GM12872 (cell line): ENCODE data around the gene FAM234B.

Source experiments
- TF ChIP-seq, protein P1 (sequence below): IDR thresholded peaks from 3 replicates; pipeline ENCODE4 v1.5.1; 2011; ENCODE audit warnings: low read depth, mild to moderate bottlenecking, low read length, moderate library complexity; ENCODE audit not compliant: insufficient read depth

Gene FAM234B

DNA sequence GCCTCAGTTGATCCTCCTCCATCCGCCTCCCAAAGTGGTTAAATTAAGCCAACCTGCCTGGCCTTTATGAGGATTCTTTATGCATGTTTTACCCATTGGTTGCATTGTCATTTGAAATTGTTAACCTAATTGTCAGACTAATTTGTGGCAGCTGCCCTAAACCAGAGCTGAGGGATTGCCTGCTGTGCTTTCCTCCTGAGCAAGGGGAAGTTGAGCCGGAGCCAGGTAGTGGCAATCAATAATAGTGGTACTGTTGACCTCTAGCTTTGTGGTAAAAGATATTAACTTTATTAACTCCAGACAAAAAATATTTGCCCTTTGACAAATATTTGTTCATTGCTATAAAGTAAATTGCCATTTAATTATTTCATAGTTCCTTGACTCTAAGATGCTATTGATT lies 38.5 kb upstream of the FAM234B start:
- TF ChIP-seq, protein P1, sequence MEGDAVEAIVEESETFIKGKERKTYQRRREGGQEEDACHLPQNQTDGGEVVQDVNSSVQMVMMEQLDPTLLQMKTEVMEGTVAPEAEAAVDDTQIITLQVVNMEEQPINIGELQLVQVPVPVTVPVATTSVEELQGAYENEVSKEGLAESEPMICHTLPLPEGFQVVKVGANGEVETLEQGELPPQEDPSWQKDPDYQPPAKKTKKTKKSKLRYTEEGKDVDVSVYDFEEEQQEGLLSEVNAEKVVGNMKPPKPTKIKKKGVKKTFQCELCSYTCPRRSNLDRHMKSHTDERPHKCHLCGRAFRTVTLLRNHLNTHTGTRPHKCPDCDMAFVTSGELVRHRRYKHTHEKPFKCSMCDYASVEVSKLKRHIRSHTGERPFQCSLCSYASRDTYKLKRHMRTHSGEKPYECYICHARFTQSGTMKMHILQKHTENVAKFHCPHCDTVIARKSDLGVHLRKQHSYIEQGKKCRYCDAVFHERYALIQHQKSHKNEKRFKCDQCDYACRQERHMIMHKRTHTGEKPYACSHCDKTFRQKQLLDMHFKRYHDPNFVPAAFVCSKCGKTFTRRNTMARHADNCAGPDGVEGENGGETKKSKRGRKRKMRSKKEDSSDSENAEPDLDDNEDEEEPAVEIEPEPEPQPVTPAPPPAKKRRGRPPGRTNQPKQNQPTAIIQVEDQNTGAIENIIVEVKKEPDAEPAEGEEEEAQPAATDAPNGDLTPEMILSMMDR, result no peak

DNA sequence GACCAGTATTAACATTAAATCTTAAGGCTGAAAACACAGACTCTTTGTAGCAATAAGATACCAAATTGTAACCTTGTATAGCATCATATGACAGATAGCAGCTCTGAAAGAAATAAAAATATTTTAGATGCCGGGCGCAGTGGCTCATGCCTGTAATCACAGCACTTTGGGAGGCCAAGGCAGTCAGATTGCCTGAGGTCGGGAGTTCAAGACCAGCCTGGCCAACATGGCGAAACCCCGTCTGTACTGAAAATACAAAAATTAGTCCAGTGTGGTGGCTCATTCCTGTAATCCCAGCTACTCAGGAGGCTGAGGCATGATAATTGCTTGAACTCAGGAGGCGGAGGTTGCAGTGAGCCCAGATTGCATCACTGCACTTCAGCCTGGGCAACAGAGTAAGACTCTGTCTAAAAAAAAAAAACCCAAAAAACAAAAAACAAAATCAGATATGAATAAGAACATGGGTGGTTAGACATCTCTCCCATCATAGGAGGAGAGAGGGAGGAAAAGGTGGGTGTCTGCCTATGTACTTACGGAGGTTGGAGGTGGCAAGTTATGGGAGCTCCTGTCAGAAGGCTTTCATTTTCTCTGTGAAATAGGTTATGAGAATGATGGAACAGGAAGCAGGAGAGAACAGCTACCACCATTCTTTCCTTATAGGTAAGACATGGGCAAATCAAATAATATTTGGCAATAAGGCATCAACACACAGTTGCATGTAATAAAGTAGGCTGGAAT lies 36.5 kb upstream of the FAM234B start:
- TF ChIP-seq, protein P1, result no peak

DNA sequence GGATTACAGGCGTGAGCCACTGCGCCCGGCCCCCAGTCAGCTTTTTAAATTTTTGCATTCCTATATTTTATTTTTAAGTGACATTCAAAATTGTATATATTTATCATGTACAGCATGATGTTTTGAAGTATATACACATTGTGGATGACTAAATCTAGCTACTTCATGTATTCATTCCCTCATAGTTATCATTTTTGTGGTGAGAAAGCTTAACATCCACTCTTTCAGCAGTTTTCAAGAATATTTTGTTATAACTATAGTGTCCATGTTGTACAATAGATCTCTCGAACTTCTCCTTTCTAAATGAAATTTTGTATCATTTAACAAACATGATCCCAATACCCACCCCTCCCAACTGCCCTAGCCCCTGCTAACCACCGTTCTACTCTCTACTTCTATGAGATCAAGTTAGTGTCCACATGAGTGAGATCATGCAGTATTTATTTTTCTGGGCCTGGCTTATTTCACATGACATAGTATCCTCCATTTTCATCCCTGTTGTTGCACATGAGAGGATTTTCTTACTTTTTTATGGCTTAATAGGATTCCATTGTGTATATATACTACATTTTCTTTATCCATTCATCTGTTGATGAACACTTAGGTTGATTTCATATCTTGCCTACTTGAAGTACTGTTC lies 35.3 kb upstream of the FAM234B start:
- TF ChIP-seq, protein P1, result no peak

DNA sequence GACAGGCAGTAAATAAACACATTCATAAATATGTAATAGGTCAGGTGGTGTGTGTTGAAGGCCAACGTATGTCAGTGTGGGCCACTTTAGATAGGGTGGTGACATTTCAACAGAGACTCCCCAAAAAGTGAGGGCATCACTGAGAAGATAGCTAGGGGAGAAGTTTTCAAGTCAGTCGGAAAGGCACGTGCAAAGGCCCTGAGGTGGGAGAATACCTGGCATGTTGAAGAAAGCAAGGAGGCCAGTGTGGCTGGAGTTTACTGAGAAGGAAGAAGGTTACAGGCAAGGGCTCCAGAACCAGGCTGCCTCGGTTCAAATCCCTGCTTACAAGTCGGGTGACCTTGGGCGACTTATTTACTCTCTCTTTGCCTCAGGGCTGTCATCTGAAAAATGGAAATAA lies 33.1 kb upstream of the FAM234B start:
- TF ChIP-seq, protein P1, result no peak

DNA sequence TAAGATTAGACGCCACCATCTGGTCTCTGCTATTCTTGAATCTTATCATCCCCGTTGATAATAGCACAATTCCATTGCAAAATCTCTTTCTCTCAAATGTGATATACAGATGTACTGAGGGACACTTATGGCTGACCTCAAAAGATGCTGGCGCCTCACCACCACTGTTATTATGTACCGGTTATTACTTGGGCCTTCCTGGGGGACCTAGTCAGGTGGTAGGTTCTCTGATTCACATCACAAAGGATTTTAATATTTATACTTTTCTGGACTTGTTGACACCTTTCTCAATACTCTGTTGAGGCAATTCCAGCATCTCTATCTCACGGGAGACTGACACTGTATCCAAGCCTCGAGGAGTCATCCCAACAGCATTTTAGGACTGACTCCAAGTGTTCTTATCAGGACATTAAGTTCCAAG lies 21.3 kb upstream of the FAM234B start:
- TF ChIP-seq, protein P1, result no peak

DNA sequence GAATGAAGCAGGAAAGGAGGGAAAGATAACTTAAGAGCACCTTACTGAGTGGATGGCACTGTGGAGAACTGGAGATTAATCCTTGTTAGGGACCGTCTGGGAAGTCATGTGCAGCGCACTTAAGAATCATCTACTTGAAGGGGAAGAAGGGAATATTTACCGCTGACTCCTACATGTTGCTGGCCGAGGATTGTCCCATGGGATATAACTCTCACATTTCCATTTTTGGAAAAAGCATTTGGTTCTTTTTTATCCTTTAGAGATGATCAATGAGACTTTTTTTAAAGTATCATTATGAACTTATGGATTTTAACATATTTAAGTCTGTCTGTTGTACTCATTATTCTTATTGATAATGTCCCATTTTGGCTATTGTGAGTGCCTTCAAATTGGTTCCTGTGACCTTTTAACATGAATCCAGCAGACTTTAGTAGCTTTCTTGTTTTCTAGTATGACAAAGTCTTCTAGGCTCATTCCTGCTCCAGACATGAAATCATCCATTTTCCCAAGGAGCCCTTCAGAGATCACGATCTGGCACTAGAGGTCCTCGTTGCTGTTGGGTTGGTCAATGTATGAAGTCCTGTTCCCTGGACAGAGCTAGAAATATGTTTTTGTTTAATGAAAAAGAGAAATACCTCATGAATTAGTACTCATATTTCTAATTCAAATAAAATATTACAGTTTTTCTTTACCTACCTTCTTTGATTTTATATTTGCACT lies 20.2 kb upstream of the FAM234B start:
- TF ChIP-seq, protein P1, result no peak

DNA sequence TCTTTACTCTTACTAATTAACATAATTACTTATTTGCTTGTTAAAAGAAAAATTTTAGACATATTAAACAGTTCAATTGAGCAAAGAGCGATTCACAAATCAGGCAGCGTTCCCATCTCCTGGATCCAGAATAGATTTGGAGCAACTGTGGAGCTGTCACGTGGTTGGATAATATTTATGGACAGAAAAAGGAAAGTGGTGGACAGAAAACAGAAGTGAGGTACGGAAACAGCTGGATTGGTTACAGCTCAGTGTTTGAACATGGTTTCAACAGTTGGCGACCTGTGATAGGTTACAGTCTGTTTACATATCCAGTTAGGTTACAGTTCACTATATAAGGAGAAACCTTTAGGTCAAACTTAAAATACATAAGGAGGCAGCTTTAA lies 19.7 kb upstream of the FAM234B start:
- TF ChIP-seq, protein P1, result no peak
